NCI-H1436 (cell line): ENCODE results near the gene TMEM229B.

Source experiments
- DNase-seq: peaks from one replicate; lab custom pipeline; 2025; lab: John Stamatoyannopoulos, UW

The TMEM229B gene

DNA sequence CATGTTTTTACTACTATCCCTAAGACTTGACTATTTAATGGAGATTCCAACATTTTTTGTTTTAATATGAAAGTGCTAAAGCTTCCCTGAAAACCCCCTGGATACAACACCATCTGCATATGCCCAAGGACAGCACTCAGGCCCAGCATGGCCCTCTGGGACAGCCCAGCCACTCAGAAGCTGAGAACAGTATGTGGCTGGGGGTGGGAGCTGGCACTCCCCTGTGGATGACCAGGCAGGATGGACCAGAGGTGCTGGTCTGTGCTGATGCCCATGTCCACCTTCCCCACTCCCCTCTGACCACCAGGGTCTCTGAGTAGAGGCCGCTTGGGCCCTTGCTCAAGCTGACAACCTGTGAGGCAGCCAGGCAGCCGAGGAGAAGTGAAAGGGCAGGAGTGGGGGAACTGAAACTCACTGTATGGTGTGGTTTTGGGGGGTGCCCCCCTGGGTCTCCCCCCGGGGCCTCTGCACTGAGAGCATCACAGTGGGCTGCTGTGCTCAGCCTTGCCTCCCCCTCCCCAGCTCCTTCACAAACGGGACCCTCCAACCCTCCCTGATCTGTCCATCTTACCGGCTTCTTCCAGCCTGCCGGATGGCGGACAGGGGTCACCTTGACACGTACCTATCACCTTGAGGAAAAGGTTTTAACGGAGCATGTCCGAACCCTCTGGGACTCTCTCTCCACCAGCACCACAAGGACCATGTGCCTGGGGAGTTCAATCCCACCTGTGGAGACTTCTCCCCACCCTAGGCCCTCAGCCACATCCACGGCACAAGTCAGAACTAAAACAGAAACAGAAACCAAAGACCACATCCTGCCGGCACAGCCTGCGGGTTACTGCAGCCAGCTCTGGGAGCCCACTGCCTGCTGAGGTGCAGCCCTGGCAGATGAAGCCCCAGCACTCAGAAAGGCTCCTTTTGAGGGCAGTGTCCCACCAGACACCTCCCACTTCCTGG, at the start of gene TMEM229B:
TMEM229B (minus strand) TSS at position 785 of the 957 bp plus-strand sequence. CDS start 14,798 bp downstream, outside the sequence.
- no peak for DNase-seq

DNA sequence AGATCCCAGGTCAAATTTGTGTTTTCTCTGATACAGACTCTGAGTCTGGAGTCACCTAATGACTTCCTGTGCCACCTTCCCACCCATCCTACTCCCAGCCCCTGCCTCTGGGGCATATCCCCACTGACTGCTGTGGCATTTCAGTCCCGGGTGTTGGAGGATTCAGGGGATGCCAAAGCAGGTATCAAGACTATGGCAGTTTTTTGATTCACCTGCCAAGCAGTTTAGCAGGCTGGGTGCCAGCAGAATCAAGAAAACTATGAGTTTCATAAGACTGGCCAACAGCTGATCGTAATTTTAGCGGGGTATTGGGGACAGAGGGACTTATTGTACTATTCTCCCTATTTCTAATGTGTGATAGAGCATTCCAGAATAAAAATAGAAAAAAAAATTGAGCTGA, 49.2 kb upstream of the TMEM229B start:
- DNase-seq: no peak

DNA sequence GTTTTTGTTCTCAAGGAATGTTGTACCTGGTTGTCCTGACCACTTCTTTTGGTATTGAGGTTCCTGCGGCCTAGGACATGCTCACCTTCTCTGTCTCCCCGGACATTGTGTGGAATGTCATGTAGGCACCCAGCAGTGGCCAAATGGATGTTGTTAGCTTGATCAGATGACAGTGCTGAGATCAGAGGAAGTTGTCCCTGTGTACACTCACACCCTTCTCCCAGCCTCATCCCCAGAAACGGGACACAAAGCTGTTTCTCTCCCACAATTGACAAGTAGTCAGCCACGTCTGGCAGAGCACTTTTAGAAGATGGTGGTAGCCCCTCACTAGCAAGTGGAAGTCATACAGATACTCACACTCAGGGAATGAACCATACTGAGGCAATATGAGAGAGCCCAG, 47.6 kb upstream of the TMEM229B start:
- no peak for DNase-seq

DNA sequence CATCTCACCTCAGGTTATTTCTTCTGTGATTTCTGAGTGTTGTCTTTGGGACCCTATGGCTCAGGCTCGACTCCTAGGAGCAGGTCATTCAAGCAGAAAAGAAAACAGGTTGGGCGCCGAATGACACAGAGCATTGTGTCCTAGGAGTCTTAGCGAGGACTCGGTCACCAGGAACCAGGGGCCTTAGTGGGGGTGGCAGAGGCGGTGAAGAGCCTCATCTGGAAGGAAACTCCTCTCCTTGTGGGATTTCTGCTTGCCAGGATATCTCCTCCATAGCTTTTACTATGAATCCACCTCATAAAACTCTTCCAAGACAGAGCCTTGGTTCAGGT, 45.2 kb upstream of the TMEM229B start:
- DNase-seq: no peak

DNA sequence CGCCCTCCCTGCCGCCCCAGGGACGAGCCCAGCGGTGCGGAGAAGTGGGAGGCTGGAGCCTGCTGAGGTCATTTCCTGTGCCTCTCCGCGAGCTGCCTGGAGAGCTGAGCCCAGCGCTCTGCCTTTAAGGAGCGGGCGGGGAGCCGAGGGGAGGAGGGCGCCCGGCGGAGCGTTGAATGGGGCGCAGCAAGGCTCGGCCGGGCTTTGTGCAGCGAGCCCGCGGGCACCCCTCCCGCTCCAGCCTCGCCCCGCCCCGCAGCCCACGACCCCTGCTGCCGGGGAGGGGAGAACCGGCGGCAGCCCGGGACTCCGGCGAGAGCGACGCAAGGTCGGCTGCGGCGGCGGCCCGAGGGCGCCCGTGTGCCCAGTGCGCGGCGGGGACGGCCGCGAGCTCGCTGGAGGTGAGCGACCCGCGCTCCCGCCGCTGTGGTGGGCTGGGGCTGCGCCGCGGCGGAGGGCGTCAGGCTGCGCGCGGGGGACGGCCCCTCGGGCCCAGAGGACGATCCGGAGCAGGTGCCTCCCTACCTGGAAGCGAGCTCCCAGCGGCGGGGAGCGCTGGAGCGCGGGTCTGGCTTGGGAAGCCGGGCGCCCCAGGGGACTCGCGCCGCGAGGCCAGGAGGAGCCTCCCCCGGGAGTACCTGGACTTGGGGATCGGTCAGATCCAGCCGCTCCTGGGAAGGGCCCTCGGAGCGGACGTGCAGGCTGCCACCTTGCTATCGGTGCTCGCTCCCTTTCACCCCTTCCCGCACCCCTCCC, 44.7 kb upstream of the TMEM229B start, which contains the start of gene PLEKHH1:
PLEKHH1 (plus strand) TSS at position 293 of the 756 bp plus-strand sequence. CDS start 8,578 bp downstream, outside the sequence.
- DNase-seq: peak; percentile 58

DNA sequence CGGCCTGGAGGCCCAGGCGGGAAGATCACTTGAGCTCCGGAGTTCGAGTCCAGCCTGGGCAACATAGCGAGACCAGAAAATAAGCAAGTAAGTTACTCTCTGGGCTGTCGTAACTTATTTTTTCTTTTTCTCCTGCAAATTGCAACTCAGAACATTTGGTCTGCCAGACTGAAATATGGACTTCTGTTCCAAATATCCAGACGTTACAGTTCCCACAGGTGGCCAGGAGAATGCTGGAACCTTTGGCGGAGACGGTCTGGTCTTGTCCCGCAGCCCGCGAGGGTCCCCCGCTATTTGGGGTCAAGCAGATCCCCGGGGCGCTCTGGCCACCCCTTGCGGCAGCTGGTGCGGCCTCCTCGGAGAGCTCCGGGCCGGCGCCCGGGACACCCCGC, 44.1 kb upstream of the TMEM229B start:
- no peak for DNase-seq

DNA sequence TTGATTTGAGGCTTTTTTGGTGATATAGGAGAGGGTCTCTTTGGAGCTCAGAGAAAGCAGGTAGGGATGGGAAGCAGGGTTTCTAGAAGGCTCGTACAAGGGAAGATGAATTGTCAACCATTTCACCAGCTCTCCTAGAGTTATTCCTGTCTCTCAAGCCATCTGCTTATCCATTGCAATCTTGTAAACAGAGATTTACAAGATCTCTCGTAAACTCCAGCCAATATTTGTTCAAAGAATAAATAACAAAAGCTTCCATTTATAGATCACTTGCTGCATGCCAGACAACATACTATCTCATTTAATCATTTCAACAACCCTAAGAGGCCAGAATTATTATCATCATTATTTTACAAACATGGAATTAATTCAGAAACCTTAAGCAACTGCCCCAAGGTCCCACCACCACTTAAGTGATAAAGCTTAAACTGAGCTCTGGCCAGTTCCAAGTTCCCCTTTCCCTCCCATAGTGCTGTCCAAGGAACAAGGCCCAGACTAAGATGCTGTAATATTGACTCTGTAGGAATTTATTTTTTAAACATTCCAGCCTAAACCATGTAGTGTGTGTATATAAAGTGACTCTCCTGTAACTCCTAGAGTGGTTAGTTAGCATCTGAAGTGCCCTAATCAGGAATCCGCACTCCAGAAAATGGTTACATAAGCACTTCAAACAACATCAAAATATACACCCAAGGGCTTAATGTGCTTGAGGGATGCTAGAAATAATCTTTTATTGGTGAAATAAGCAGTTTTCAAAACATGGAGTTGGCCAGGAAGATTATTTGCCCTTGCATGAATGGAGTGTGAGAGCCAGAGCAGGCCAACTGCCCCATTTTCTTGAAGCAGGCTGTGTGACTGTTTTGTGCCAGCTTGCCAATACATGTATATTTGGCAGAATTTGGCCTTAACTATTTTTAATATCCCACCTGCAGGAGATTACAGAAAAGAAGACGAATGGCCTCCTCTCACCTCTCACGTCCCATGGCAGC, 41.7 kb upstream of the TMEM229B start:
- no peak for DNase-seq

DNA sequence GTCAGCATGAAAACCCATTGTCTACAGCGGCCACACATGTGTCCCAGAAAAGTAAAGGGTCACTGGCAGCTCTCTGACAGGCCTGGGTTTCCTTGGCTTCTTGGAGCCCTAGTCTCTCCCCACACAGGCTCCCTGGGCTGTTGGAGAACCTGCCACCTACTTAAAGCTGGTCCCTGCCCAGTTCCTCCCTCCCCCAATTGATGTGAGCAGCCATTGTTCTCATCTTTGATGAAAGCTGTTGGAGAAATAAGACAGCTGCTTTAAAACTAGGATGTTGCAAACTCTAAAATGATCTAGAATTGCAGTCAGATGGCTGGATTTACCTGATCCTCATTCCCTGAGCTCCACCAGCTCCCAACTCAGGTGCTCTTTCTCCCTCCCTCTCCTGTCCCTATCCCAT, 39.8 kb upstream of the TMEM229B start:
- DNase-seq: no peak

DNA sequence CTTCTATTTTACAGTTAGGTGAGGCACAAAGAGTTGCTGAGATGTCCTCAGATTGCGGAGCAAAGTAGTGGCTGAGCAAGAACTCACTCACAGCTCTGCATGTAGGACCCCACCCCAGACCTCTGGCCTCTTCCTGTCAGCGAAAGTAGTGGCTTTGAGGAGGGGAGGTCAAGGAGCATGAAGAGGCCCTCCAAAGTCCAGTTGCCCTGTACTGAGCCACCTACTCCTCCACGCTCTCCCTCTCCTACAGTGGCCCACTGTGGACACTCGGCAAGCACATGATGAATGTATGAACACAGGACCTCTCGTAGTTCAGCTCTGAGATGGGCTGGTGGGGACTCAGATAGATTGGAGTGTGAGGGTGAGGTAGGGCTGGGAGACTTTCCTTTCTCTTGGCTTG, 39.2 kb upstream of the TMEM229B start:
- no peak for DNase-seq

DNA sequence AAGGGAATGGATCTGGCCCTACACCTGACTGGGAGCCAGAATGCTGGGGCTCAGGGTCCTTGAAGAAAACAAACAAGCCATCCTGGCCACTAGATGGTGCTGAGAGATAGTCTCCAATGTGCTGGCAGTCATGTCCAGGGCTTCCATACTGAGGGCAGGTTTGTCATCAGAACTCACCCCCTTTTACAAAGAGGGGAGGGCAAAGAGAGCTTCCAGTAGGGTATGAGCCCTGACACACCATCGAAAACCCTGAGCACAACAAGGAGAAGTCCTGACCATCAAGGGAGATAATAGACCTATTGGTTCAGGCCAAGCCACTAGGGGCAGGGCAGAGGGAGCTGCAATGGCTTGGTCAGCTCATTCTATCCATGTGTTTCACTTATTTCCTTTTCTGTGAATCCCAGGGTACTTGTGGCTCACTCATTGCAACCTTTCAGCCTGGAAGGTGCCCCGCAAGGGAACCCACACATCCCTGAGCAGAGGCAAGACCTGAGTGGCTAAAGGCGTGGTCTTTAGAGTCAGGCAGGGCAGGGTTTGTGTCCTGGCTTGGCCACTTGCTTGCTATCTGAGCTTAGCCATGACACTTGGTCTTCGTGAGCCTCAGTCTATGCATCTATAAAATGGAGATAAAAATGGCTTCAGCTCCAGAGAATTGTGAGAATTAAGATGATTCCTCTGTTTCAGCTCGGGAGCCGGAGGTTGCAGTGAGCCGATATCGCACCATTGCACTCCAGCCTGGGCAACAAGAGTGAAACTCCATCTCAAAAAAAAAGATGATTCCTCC, 38.3 kb upstream of the TMEM229B start:
- no peak for DNase-seq

DNA sequence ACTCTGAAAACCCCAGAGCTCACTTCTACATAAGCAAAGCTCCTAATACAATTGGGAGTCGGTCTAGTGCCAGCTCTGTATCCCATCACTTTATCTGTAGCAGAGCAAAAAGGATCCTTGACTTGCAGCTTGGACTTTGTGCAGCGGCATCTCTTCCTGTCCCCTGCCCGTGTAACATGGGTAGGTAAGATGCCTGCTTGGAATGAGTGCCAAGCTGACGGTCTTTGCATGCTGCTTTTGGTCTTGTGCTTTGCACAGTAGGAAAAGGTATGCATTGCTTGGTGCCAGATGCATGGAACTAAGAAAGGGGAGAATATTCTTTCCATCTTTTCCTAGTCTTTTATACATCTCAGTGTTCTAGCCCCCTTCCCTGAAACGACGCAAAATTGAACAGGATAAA, 37.7 kb upstream of the TMEM229B start:
- no peak for DNase-seq

DNA sequence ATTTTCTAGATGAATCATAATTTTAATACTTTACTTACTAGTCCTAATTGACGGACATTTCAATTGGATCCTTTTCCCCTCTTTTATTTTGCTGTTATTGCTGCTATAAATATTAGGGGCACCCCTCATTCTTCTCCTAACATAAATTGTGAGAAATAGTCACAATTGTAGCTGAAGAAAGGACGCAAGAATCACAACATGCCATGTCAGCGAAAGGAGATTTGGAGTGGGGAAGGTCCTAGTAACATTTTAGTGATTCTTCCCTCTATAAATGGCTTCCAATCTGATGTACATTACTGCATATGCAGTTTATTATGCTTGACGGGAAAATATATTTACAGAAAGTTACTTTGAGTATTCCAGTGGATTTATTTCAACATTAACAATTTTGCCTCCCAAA, 36.9 kb upstream of the TMEM229B start:
- no peak for DNase-seq

DNA sequence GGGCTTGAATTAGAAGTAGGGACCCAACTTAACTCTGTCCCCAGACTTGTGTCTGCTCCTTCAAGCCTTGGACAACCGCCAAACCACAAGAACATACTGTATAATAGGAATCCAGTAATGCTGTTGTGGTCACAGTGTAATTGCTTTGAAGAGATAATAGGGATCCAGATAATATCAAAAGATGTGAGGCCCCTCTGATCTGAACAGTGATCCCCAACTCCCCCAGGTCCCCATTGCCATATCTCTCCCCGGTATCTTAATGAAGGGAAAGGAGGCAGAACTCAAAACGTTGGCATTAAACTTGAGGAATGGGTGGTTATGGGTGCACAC, 36.1 kb upstream of the TMEM229B start:
- DNase-seq: no peak

DNA sequence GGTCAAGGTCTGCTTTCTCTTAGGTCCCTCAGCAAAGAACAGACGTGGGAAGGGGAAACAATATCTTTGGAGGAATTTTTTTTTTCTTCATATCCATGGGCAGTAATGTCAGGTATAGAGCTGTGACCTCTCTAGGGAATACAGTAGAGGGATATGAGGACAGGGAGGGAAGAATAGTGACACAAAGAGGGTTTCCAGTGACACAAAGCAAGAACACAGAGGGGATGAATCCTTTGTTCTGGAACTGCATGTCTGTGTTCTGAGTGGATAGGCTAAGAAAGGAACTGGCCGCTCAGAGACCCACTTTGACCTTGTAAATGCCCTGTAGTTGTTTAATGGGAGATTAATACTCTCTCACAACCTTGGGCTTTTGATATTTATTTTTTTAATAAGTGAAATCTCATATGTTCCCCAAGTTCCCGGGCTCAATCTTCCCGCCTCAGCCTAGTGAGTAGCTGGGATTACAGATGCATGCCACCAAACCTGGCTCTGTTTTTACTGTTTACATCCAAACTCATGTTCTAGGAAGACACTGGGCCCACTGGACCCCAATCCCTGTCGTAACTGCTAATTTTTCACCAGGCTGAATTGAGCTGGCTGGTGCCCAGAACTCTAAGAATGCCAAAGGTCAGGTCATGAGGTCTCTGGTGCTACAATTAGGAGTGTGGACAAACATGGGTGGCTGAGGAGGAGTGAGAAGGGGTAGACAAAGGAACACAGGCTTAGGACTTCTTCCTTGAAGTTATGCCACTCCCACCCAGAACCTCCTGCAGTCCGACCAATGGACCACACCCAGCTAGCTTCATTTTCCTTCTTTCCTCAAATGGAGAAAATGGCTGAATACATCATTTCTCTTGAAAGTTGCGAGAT, 35.5 kb upstream of the TMEM229B start:
- no peak for DNase-seq

DNA sequence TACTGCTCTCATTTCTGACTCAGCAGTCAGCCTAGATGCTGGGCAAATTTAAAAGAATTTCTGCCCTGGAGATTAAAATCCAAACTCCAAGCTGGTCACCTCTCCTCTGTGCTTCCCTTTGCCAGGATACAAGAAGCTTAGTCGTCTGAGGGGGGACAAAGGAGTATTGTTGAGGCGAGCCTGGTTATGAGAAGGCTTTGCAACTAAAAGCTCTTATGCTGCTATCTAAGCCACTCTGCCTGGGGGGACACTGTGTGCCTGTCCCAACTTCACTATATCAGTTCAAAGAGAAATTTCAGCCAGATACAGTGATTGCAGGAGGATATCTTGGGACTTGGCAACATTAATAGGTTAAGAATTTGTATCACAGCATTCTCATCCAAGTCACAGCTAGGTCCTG, 33.7 kb upstream of the TMEM229B start:
- no peak for DNase-seq

DNA sequence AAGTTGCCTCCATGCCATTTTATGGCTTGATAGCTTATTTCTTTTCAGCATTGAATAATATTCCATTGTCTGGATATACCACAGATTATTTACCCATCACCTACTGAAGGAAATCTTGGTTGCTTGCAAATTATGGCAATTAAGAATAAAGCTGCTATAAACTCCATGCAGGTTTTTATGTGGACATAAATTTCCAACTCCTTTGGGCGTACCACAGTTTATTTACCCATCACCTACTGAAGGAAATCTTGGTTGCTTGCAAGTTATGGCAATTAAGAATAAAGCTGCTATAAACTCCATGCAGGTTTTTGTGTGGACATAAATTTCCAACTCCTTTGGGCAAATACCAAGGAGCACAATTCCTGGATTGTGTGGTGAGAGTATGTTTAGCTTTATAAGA, 32.0 kb upstream of the TMEM229B start:
- no peak for DNase-seq

DNA sequence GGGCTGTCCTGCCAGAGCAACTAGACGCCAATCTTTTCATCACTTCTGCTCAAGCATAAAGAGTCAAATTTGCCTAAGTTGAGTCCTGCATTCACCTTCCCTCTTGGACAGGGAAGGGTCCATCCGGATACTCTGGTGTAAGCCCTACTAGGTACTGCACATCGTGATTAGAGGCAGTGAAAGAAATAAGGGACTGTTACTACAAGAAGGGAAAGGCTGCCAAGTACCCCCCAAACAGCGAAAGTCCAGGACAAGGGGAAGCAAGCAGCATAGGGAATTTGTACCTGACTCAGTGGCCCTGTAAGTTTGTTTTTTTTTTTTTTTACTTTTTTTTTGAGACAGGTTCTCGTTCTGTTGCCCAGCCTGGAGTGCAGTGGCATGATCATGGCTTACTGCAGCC, 30.9 kb upstream of the TMEM229B start:
- DNase-seq: no peak

DNA sequence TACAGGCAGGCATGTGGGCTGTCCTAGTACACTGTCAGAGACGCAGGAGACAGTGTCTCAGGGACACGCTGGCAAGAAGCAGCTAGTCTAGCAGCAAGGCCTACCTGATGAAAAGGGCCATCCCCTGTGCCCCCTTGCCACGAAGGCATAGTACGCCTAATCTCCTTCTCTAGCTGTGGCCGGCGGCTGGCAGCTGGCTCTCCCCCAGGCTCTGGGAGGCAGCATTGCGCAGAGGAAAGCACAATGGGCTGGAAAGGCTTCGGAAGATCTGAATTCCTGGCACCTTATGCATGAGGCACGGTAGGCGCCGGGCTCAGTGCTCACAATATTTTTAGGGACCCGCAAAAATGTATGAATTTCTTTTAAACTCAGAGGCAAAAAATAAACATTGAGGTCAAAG, 28.6 kb upstream of the TMEM229B start:
- no peak for DNase-seq

DNA sequence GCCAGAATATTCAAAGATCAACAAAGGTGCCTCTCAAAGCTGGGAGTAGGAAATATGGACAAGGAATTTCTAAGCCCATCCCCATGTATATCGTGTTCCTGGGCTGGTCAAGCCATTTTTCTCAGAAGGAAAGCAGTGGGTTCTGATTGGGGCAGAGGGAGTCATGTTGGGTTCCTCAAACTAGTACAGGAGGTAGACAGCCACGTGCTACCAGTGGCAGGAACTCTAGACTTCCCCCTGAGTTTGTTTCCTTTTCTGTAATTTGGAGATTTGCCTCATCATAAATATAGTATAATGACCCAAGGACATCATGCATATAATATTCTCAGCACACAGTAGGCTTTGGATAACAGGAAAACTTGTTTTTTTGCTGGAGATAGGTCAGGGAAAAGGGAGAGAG, 28.2 kb upstream of the TMEM229B start:
- no peak for DNase-seq

DNA sequence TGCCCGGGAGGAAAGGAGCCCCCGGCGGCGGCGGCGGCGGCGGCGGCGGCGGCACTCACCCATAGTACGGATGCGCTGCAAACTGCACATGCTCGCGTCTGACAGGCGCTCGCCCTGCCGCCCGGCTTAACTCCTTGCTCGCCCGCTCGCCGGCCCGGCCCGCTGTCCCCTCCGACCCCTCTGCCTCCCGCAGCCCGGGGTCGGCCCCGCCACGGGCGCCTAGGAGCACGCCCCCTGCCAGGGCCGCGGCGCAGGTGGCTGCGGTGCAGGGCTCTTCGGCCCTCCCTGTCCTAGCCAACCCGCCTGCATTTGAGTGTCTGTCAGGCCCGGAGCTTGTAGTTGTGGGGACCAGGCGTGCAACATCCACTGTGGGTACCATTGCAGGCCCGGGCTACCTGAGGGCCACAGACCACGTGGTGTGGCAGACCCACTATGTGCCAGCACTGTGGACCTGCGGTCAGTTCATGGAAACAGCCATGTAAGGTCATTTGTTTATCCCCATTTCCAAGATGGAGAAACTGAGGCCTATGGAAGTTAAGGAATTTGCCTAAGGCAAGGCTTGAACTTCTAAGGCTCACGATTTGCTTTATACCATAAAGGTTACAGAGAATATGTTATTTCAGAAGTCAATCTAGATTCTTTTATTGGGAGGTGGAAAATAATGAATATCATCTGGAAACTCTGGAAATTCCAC, 27.0 kb upstream of the TMEM229B start:
- no peak for DNase-seq
